ENCODE results near the gene ELF3.
"Not testable (repeated sequence)": the region's sequence is repeated elsewhere in the genome, so short reads cannot be mapped to it uniquely, and the experiment has no call there.

The ELF3 gene

GRCh38 chr1:202010180-202011015 is at the start of gene ELF3:
Gene ELF3 (plus strand): TSS chr1:202010587. CDS start chr1:202011137, 550 bp downstream.
- Histone ChIP-seq H3K36me3 (ENCODE audit: insufficient read depth, low read length) (peaks cover 7% of the 10 kb centered on the region), H2AFZ (ENCODE audit: low read depth, low read length) (no peak within 1 kb of the TSS), H3K9me3 (ENCODE audit: low read length) (no peaks in the 10 kb centered on the region), H3K27me3 (ENCODE audit: insufficient read depth, low read length) (peaks cover 4% of the 10 kb centered on the region), H3K4me3 (ENCODE audit: low read length) (no peak within 1 kb of the TSS), H3K4me1 (ENCODE audit: insufficient read depth, low read length) (peaks cover 9% of the 10 kb centered on the region)

- not testable (repeated sequence) for H3K27me3 ChIP-seq (ENCODE audit: insufficient read depth, low read length); H2AFZ ChIP-seq (ENCODE audit: low read depth, low read length); H3K4me3 ChIP-seq (ENCODE audit: low read length); H3K4me1 ChIP-seq (ENCODE audit: insufficient read depth, low read length); H3K9me3 ChIP-seq (ENCODE audit: low read length)
- H3K36me3 ChIP-seq (ENCODE audit: insufficient read depth, low read length), result peaks cover 72% of the 10 kb centered on the region
Observed at GRCh38 chr1:201962382-201962781, 48.0 kb upstream of the ELF3 start.

GRCh38 chr1:201964261-201964660 is 46.1 kb upstream of the ELF3 start:
- H3K4me1 ChIP-seq (ENCODE audit: insufficient read depth, low read length), result no peaks in the 10 kb centered on the region
- peaks cover 69% of the 10 kb centered on the region for H3K36me3 ChIP-seq (ENCODE audit: insufficient read depth, low read length)
- H3K9me3 ChIP-seq (ENCODE audit: low read length), result no peaks in the 10 kb centered on the region

GRCh38 chr1:201966171-201966570 is 44.2 kb upstream of the ELF3 start:
- no peaks in the 10 kb centered on the region for H3K27me3 ChIP-seq (ENCODE audit: insufficient read depth, low read length)
- no peaks in the 10 kb centered on the region for H3K4me1 ChIP-seq (ENCODE audit: insufficient read depth, low read length)
- peaks cover 75% of the 10 kb centered on the region for H3K36me3 ChIP-seq (ENCODE audit: insufficient read depth, low read length)

More at GRCh38 chr1:201964261-201964660, 46.1 kb upstream of the ELF3 start:
- H3K4me3 ChIP-seq (ENCODE audit: low read length), result no peak overlapping the region
- no peaks in the 10 kb centered on the region for H3K27me3 ChIP-seq (ENCODE audit: insufficient read depth, low read length)
- H2AFZ ChIP-seq (ENCODE audit: low read depth, low read length), result no peak overlapping the region

GRCh38 chr1:201968202-201968925 is 42.0 kb upstream of the ELF3 start:
- Histone ChIP-seq H3K9me3 (ENCODE audit: low read length) (no peaks in the 10 kb centered on the region), H3K4me1 (ENCODE audit: insufficient read depth, low read length) (no peaks in the 10 kb centered on the region), H3K4me3 (ENCODE audit: low read length) (no peak overlapping the region), H3K27me3 (ENCODE audit: insufficient read depth, low read length) (no peaks in the 10 kb centered on the region), H3K36me3 (ENCODE audit: insufficient read depth, low read length) (peaks cover 58% of the 10 kb centered on the region), H2AFZ (ENCODE audit: low read depth, low read length) (no peak overlapping the region)

More at GRCh38 chr1:201966171-201966570, 44.2 kb upstream of the ELF3 start:
- Histone ChIP-seq H3K9me3 (ENCODE audit: low read length) (no peaks in the 10 kb centered on the region), H2AFZ (ENCODE audit: low read depth, low read length) (no peak overlapping the region), H3K4me3 (ENCODE audit: low read length) (no peak overlapping the region)

GRCh38 chr1:201970334-201971159 is 39.8 kb upstream of the ELF3 start:
- Histone ChIP-seq H3K36me3 (ENCODE audit: insufficient read depth, low read length) (peaks cover 42% of the 10 kb centered on the region), H3K4me1 (ENCODE audit: insufficient read depth, low read length) (no peaks in the 10 kb centered on the region), H3K4me3 (ENCODE audit: low read length) (no peak overlapping the region), H2AFZ (ENCODE audit: low read depth, low read length) (no peak overlapping the region), H3K27me3 (ENCODE audit: insufficient read depth, low read length) (no peaks in the 10 kb centered on the region), H3K9me3 (ENCODE audit: low read length) (no peaks in the 10 kb centered on the region)

- no peaks in the 10 kb centered on the region for H3K4me1 ChIP-seq (ENCODE audit: insufficient read depth, low read length)
- H2AFZ ChIP-seq (ENCODE audit: low read depth, low read length), result peak overlapping the region; percentile 40
- H3K27me3 ChIP-seq (ENCODE audit: insufficient read depth, low read length), result no peaks in the 10 kb centered on the region
- H3K9me3 ChIP-seq (ENCODE audit: low read length), result no peaks in the 10 kb centered on the region
- peak overlapping the region; percentile 76 for H3K4me3 ChIP-seq (ENCODE audit: low read length)
- no peaks in the 10 kb centered on the region for H3K36me3 ChIP-seq (ENCODE audit: insufficient read depth, low read length)
Observed at GRCh38 chr1:201982082-201982622, 28.2 kb upstream of the ELF3 start.

- Histone ChIP-seq H3K4me3 (ENCODE audit: low read length) (peak within 1 kb of the TSS; percentile 76), H3K27me3 (ENCODE audit: insufficient read depth, low read length) (no peaks in the 10 kb centered on the region), H3K9me3 (ENCODE audit: low read length) (no peaks in the 10 kb centered on the region), H3K36me3 (ENCODE audit: insufficient read depth, low read length) (no peaks in the 10 kb centered on the region), H2AFZ (ENCODE audit: low read depth, low read length) (peak within 1 kb of the TSS; percentile 40), H3K4me1 (ENCODE audit: insufficient read depth, low read length) (no peaks in the 10 kb centered on the region)
Observed at GRCh38 chr1:201982623-201983379, 27.6 kb upstream of the ELF3 start, which contains the start of gene RNPEP. Gene RNPEP (plus strand): TSS chr1:201982648. CDS start chr1:201982667, 19 bp downstream.

GRCh38 chr1:201983380-201983805 is 27.0 kb upstream of the ELF3 start:
- Histone ChIP-seq H3K36me3 (ENCODE audit: insufficient read depth, low read length) (peaks cover under 1% of the 10 kb centered on the region), H2AFZ (ENCODE audit: low read depth, low read length) (peak overlapping the region; percentile 40), H3K9me3 (ENCODE audit: low read length) (no peaks in the 10 kb centered on the region), H3K4me1 (ENCODE audit: insufficient read depth, low read length) (no peaks in the 10 kb centered on the region), H3K27me3 (ENCODE audit: insufficient read depth, low read length) (no peaks in the 10 kb centered on the region), H3K4me3 (ENCODE audit: low read length) (peak overlapping the region; percentile 76)

GRCh38 chr1:201984446-201984845 is 25.9 kb upstream of the ELF3 start:
- no peaks in the 10 kb centered on the region for H3K9me3 ChIP-seq (ENCODE audit: low read length)
- no peaks in the 10 kb centered on the region for H3K27me3 ChIP-seq (ENCODE audit: insufficient read depth, low read length)
- peaks cover 11% of the 10 kb centered on the region for H3K36me3 ChIP-seq (ENCODE audit: insufficient read depth, low read length)
- no peak overlapping the region for H2AFZ ChIP-seq (ENCODE audit: low read depth, low read length)
- H3K4me1 ChIP-seq (ENCODE audit: insufficient read depth, low read length), result no peaks in the 10 kb centered on the region
- H3K4me3 ChIP-seq (ENCODE audit: low read length), result peak overlapping the region; percentile 76

- Histone ChIP-seq H3K4me1 (ENCODE audit: insufficient read depth, low read length) (no peaks in the 10 kb centered on the region), H2AFZ (ENCODE audit: low read depth, low read length) (no peak overlapping the region), H3K36me3 (ENCODE audit: insufficient read depth, low read length) (peaks cover 20% of the 10 kb centered on the region), H3K9me3 (ENCODE audit: low read length) (no peaks in the 10 kb centered on the region), H3K27me3 (ENCODE audit: insufficient read depth, low read length) (no peaks in the 10 kb centered on the region), H3K4me3 (ENCODE audit: low read length) (no peak overlapping the region)
Observed at GRCh38 chr1:201985355-201985754, 25.0 kb upstream of the ELF3 start.

GRCh38 chr1:201988601-201989000 is 21.8 kb upstream of the ELF3 start:
- no peak overlapping the region for H3K4me3 ChIP-seq (ENCODE audit: low read length)
- peaks cover 45% of the 10 kb centered on the region for H3K36me3 ChIP-seq (ENCODE audit: insufficient read depth, low read length)
- H2AFZ ChIP-seq (ENCODE audit: low read depth, low read length), result no peak overlapping the region
- H3K4me1 ChIP-seq (ENCODE audit: insufficient read depth, low read length), result no peaks in the 10 kb centered on the region
- no peaks in the 10 kb centered on the region for H3K27me3 ChIP-seq (ENCODE audit: insufficient read depth, low read length)
- H3K9me3 ChIP-seq (ENCODE audit: low read length), result no peaks in the 10 kb centered on the region
